BE2C (cell line): ENCODE data around the gene PIGA.
A peak's percentile ranks its signal among the peaks of the same experiment; 100 is the strongest.

ENCODE experiments used
- DNase-seq: peaks from one replicate; pipeline ENCODE4 v3.0.0-alpha.2; 2020
- H3K27me3 ChIP-seq: fragments of 250-450 bp; sonication (Bioruptor Pico); 2 replicates; pipeline ENCODE4 v1.5.1; 2020; ENCODE audit warnings: mild to moderate bottlenecking
- H3K36me3 ChIP-seq: fragments of 250-450 bp; sonication (Bioruptor Pico); 2 replicates; pipeline ENCODE4 v1.5.1; 2020; ENCODE audit warnings: mild to moderate bottlenecking
- H3K4me1 ChIP-seq: fragments of 250-450 bp; sonication (Bioruptor Pico); 2 replicates; pipeline ENCODE4 v1.5.1; 2020
- H3K4me3 ChIP-seq: 2 replicates; pipeline ENCODE4 v1.5.1; 2011; ENCODE audit warnings: low read depth, low read length
- H3K9me3 ChIP-seq: fragments of 250-450 bp; sonication (Bioruptor Pico); 2 replicates; pipeline ENCODE4 v1.5.1; 2020
- TF ChIP-seq, protein P1 (sequence below): IDR thresholded peaks from 2 replicates; pipeline ENCODE4 v1.5.1; 2012; ENCODE audit warnings: mild to moderate bottlenecking, low read depth, low read length

Gene PIGA

DNA sequence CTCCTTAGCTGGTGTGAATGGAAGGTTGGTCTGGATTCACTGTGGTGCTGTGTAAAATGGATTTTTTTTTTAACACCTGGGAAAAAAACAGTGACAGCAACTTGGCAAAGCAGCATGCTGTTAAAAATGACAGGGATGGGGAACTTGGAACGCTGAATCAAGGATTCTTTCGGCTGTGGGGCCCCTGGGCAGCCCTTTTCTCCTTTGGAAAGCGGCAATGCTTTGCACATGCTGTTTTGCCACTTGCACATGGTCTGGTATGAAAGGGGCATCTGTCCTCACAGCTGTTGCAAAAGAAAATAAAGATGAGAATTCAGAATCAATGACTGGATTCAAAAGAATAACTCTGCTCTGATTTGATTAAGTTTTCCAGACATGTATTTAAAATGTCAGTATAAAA lies 10.7 kb upstream of the PIGA start:
- DNase-seq: no peak
- no peak overlapping the region for H3K4me3 ChIP-seq
- no peaks in the 10 kb centered on the region for H3K9me3 ChIP-seq
- H3K27me3 ChIP-seq: no peaks in the 10 kb centered on the region
- H3K36me3 ChIP-seq: no peaks in the 10 kb centered on the region
- peaks cover 6% of the 10 kb centered on the region; the same call in 1 of the 2 replicates for H3K4me1 ChIP-seq
- TF ChIP-seq, protein P1, sequence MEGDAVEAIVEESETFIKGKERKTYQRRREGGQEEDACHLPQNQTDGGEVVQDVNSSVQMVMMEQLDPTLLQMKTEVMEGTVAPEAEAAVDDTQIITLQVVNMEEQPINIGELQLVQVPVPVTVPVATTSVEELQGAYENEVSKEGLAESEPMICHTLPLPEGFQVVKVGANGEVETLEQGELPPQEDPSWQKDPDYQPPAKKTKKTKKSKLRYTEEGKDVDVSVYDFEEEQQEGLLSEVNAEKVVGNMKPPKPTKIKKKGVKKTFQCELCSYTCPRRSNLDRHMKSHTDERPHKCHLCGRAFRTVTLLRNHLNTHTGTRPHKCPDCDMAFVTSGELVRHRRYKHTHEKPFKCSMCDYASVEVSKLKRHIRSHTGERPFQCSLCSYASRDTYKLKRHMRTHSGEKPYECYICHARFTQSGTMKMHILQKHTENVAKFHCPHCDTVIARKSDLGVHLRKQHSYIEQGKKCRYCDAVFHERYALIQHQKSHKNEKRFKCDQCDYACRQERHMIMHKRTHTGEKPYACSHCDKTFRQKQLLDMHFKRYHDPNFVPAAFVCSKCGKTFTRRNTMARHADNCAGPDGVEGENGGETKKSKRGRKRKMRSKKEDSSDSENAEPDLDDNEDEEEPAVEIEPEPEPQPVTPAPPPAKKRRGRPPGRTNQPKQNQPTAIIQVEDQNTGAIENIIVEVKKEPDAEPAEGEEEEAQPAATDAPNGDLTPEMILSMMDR: no peak

DNA sequence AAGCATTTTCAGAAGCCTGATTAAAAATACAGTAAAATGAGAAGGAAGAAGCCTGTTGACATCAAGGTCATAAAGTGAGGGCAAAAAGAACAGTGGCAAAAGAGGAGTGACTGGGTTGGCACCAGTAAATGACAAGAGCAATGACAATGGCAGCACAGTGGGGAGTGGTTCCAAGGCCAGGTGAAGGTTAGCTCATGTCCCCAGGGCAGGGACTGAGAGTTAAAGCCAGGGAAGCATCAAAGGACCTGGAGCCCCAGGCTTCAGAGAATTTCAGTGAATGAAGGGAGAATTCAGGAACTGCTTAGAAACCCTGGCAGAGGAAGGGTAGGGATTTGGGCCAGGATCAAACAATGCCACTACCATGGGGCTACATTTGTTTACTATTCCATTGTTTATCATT lies 8.8 kb upstream of the PIGA start:
- TF ChIP-seq, protein P1: no peak
- no peaks in the 10 kb centered on the region for H3K27me3 ChIP-seq

DNA sequence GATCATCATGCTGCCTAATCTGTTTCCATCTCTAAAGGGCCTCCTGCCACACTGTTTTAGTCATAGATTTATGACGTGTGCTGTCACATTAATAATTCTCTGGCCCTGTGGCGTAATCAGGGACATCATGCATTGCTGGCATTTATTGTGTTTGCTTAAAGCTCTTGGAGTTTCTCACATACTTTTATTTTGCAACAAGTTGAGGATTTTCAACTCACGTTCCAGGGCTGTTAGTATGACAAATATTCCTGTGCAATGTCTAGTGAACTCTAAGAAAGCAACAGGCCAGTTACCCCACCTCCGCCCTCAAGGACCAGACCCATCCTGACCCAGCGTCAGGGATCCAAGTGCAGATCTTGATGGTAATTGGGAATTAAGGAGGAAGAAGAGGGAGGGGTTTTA lies 7.8 kb upstream of the PIGA start:
- TF ChIP-seq, protein P1: no peak
- Histone ChIP-seq H3K4me3 (no peak overlapping the region), H3K36me3 (no peaks in the 10 kb centered on the region), H3K4me1 (no peaks in the 10 kb centered on the region), H3K9me3 (no peaks in the 10 kb centered on the region), H3K27me3 (no peaks in the 10 kb centered on the region)
- no peak for DNase-seq

More for the DNA sequence above, 8.8 kb upstream of the PIGA start:
- Histone ChIP-seq H3K36me3 (no peaks in the 10 kb centered on the region), H3K9me3 (no peaks in the 10 kb centered on the region), H3K4me3 (no peak overlapping the region), H3K4me1 (no peaks in the 10 kb centered on the region; the same call in 1 of the 2 replicates)
- DNase-seq: no peak

DNA sequence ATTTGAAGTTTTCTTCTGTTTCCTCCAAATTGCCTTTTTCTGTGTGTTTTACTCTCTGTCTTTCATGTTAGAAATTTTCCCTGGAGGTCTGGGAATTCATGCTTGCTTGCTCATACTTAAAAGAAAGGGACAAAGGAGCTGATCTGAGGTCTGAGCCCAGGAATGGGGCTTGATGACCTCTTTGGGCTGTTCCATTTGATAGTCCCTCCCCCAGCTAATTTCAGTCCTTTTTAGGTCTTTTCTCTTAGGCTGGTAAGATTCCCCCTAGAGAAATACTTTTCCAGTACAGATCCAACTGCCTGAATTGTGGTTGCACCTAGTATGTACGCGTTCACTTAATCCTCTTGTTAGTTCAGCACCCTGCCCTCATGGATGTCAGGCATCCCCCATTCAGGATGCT lies 5.5 kb upstream of the PIGA start:
- Histone ChIP-seq H3K4me3 (no peak overlapping the region), H3K4me1 (no peaks in the 10 kb centered on the region), H3K9me3 (no peaks in the 10 kb centered on the region), H3K27me3 (no peaks in the 10 kb centered on the region), H3K36me3 (no peaks in the 10 kb centered on the region)
- no peak for DNase-seq
- TF ChIP-seq, protein P1: no peak

DNA sequence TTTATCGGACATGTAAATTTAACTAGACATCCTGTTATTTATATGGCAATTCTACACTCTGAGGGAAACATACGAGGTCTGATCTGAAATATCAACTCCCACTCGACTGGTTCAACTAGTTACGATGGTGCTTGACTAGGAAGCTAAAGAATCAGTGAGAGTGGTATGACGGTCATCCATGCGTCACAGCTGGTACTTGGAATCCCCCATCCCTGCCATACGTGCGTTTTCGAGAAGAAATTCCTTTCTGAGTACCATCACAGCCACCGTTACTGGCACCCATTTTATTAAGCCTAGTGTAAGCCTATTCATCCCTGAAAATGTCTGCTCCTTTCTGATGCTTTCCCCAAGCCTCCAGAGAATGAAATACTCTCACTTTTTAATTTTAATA lies 695 bp upstream of the PIGA start:
- H3K4me3 ChIP-seq: peak overlapping the region; percentile 68
- no peak for DNase-seq
- TF ChIP-seq, protein P1: no peak

DNA sequence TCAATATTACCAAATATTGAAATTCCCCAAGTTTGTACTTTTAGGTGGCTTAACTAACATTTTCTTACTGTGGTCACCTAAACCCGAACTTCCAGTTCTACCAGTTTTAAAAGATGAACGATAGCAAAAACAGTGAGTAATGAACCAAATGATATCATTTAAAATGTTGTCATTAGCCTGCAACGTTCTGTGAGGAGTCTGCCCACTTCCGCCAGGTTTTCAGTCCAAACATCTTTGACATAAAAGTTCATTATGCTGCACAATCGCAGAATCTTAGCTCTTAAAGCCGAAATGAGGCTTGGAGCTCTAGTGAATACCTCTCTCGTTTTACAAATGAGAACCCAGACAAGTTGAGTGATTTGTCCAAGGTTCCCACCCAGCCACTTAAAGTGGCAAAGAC lies 762 bp downstream of the PIGA start:
- Histone ChIP-seq H3K4me1 (no peaks in the 10 kb centered on the region), H3K27me3 (no peaks in the 10 kb centered on the region), H3K4me3 (peak overlapping the region; percentile 79), H3K9me3 (no peaks in the 10 kb centered on the region), H3K36me3 (no peaks in the 10 kb centered on the region; the same call in 1 of the 2 replicates)
- no peak for DNase-seq
- TF ChIP-seq, protein P1: no peak

More for the DNA sequence above, 695 bp upstream of the PIGA start:
- Histone ChIP-seq H3K9me3 (no peaks in the 10 kb centered on the region), H3K4me1 (no peaks in the 10 kb centered on the region), H3K36me3 (no peaks in the 10 kb centered on the region; the same call in 1 of the 2 replicates), H3K27me3 (no peaks in the 10 kb centered on the region)
